GM12878 (cell line): ENCODE results near the gene GPR18. TPM values are rescaled to one million over a fixed set of nuclear protein-coding genes. Genes with fewer than 3 reads are reported as not detected.

Source experiments
- ATAC-seq: fragments of 200-7000 bp; cut with Tn5 transposase; 3 replicates; pipeline ENCODE4 v1.9.1; 2020; ENCODE audit warnings: mild to moderate bottlenecking, moderate library complexity
- BruUV-seq: library from RNA; stranded (reverse); fragments of 400-500 nt; replicated peaks from 2 replicates; lab custom pipeline; 2021; lab: Mats Ljungman, UMichigan
- CTCF ChIA-PET: fragments of 300-600 bp; sonication (Branson Sonifier 250); formaldehyde crosslinking; extraction: SDS; loops from one replicate; lab custom pipeline; 2021; ENCODE audit warnings: inconsistent platforms; lab: Yijun Ruan, JAX
- POLR2A ChIA-PET: fragments of 350-600 bp; formaldehyde crosslinking; extraction: SDS; loops from one replicate; lab custom pipeline; 2021; ENCODE audit warnings: inconsistent platforms; lab: Charles Lee
- RAD21 ChIA-PET: fragments of 300-600 bp; sonication (Branson Sonifier 250); formaldehyde crosslinking; loops from one replicate; lab custom pipeline; 2023; ENCODE audit warnings: antibody characterized with exemption; ENCODE audit not compliant: unreplicated experiment; lab: Charles Lee
- SMC1A ChIA-PET: fragments of 300-600 bp; sonication (Branson Sonifier 250); formaldehyde crosslinking; loops from one replicate; lab custom pipeline; 2023; ENCODE audit not compliant: unreplicated experiment, uncharacterized antibody; lab: Charles Lee
- DNase-seq: peaks from one replicate; pipeline ENCODE4 v3.0.0-alpha.2; 2011; ENCODE audit warnings: low read depth, low spot score
- FAIRE-seq: peaks from 3 replicates; lab custom pipeline; 2011; peaks lifted over from hg19 to GRCh38; lab: Jason Lieb, UNC
- H2AFZ ChIP-seq: 2 replicates; pipeline ENCODE4 v1.6.0; 2011; ENCODE audit warnings: low read depth, low read length, control low read depth; ENCODE audit not compliant: control insufficient read depth
- H3K27ac ChIP-seq: 2 replicates; pipeline ENCODE4 v1.5.1; 2011; ENCODE audit warnings: control low read depth; ENCODE audit not compliant: control insufficient read depth, insufficient read depth
- H3K27me3 ChIP-seq, 2 experiments: replicated peaks in 1 of 2; 2 replicates each; pipeline versions ENCODE4 v1.6.0 to v1.6.1; 2011; ENCODE audit warnings: low read length in 1 of 2; ENCODE audit not compliant: control insufficient read depth in 2 of 2, insufficient read depth in 2 of 2
- H3K36me3 ChIP-seq, 2 experiments: 2 replicates each; pipeline ENCODE4 v1.5.1; 2011; ENCODE audit warnings: low read length in 1 of 2; ENCODE audit not compliant: control insufficient read depth in 2 of 2, insufficient read depth in 2 of 2
- H3K4me1 ChIP-seq: 2 replicates; pipeline ENCODE4 v1.6.1; 2011; ENCODE audit warnings: mild to moderate bottlenecking, low read length, moderate library complexity, mixed read lengths; ENCODE audit not compliant: control insufficient read depth, insufficient read depth
- H3K4me2 ChIP-seq: 2 replicates; pipeline ENCODE4 v1.6.0; 2011; ENCODE audit warnings: control low read depth; ENCODE audit not compliant: control insufficient read depth, insufficient read depth
- H3K4me3 ChIP-seq: fragments of 200-600 bp; sonication (generic); 2 replicates; pipeline ENCODE4 v1.5.1; 2016
- H3K79me2 ChIP-seq: 2 replicates; pipeline ENCODE4 v1.6.0; 2011; ENCODE audit warnings: low read length; ENCODE audit not compliant: control insufficient read depth, insufficient read depth
- H3K9ac ChIP-seq: 2 replicates; pipeline ENCODE4 v1.8.0; 2011; ENCODE audit warnings: low read length, control low read depth, mixed read lengths; ENCODE audit not compliant: control insufficient read depth, insufficient read depth
- H3K9me3 ChIP-seq: replicated peaks from 3 replicates; pipeline ENCODE4 v1.5.1; 2011; ENCODE audit warnings: mild to moderate bottlenecking, low read length; ENCODE audit not compliant: control insufficient read depth, insufficient read depth
- H4K20me1 ChIP-seq: 2 replicates; pipeline ENCODE4 v1.6.0; 2011; ENCODE audit not compliant: control insufficient read depth, insufficient read depth
- ATF7 ChIP-seq: fragments of 450-650 bp; IDR thresholded peaks from 2 replicates; pipeline ENCODE4 v1.6.1; 2016; ENCODE audit warnings: low read depth, mild to moderate bottlenecking
- BCL11A ChIP-seq: IDR thresholded peaks from 2 replicates; pipeline ENCODE4 v1.6.1; 2011; ENCODE audit warnings: low read depth, low read length
- DPF2 ChIP-seq: fragments of 450-650 bp; IDR thresholded peaks from 2 replicates; pipeline ENCODE4 v1.6.1; 2017; ENCODE audit warnings: mild to moderate bottlenecking
- MEF2B ChIP-seq: fragments of 450-650 bp; IDR thresholded peaks from 2 replicates; pipeline ENCODE4 v1.6.1; 2018; ENCODE audit warnings: mild to moderate bottlenecking, moderate library complexity; ENCODE audit not compliant: partially characterized antibody, poor library complexity, severe bottlenecking
- NBN ChIP-seq: fragments of 450-650 bp; IDR thresholded peaks from 2 replicates; pipeline ENCODE4 v1.6.1; 2016
- NFYA ChIP-seq: IDR thresholded peaks from 2 replicates; pipeline ENCODE4 v1.6.1; 2011; ENCODE audit warnings: low read depth, mild to moderate bottlenecking, low read length, improper control_type of control experiment, borderline replicate concordance
- NRF1 ChIP-seq: conservative IDR thresholded peaks from 2 replicates; pipeline ENCODE4 v1.6.1; 2011; ENCODE audit warnings: mild to moderate bottlenecking, low read depth, low read length, improper control_type of control experiment
- SIN3A ChIP-seq: IDR thresholded peaks from 2 replicates; pipeline ENCODE4 v1.6.1; 2012; ENCODE audit warnings: low read depth, low read length, improper control_type of control experiment
- ZNF622 ChIP-seq: fragments of 450-650 bp; IDR thresholded peaks from 2 replicates; pipeline ENCODE4 v1.6.1; 2017; ENCODE audit warnings: mild to moderate bottlenecking, inconsistent platforms
- WGBS: methylation state at CpG from one replicate; pipeline ENCODE4 v1.1.6; 2016; ENCODE audit warnings: low lambda C conversion rate; ENCODE audit not compliant: insufficient replicate concordance, insufficient coverage; ENCODE audit errors: missing lambda C conversion rate; 5-methylcytosine and 5-hydroxymethylcytosine counted together
- in situ Hi-C: fragments of 300-500 bp; cut with MboI; formaldehyde crosslinking; loops from 9 replicates; pipeline ENCODE4 v1.14.3; 2018; ENCODE audit warnings: mixed read lengths
- intact Hi-C: fragments of 100-400 bp; cut with micrococcal nuclease; formaldehyde crosslinking; loops from one replicate; pipeline ENCODE4 v1.14.2; 2022; ENCODE audit not compliant: unreplicated experiment
- polyA plus RNA-seq, 11 experiments: library from polyadenylated mRNA; depleted of rRNA in 4 of 11; unstranded in 6 of 11; stranded (reverse) in 5 of 11; fragments of >200 nt; fragmentation: Nextera tagmentation in 4 of 11; fragmentation: Illumina TruSeq in 1 of 11; extraction: Ambion mirVana in 4 of 11; extraction: Trizol in 1 of 11; gene quantifications; 1 replicate in 1 of 11; 2 replicates in 10 of 11; pipeline versions ENCODE4 v1.2.1 to v1.2.3, GENCODE V29; 2011 to 2016; ENCODE audit warnings: inconsistent platforms in 2 of 11, missing spikeins in 2 of 11, low read depth in 1 of 11
- total RNA-seq, 4 experiments: library from RNA; depleted of rRNA in 3 of 4; stranded (reverse); fragments of >200 nt in 3 of 4; fragmentation: Illumina TruSeq in 1 of 4; extraction: Trizol in 1 of 4; gene quantifications; 2 replicates each; pipeline versions ENCODE4 v1.2.1 to v1.2.3, GENCODE V29; 2013 to 2021
- TF ChIP-seq, protein P1 (sequence below): IDR thresholded peaks from 2 replicates; pipeline ENCODE4 v1.6.1; 2011; ENCODE audit warnings: mild to moderate bottlenecking, low read depth, low read length, moderate library complexity; ENCODE audit not compliant: insufficient replicate concordance
- TF ChIP-seq, protein P2 (sequence below): fragments of 450-650 bp; IDR thresholded peaks from 2 replicates; pipeline ENCODE4 v1.6.1; 2017; ENCODE audit warnings: low read depth, mild to moderate bottlenecking, moderate library complexity
- TF ChIP-seq, protein P3 (sequence below): IDR thresholded peaks from 2 replicates; pipeline ENCODE4 v1.6.1; 2012; ENCODE audit warnings: mild to moderate bottlenecking, low read depth, low read length
- TF ChIP-seq, protein P4 (sequence below): IDR thresholded peaks from 2 replicates; pipeline ENCODE4 v1.6.1; 2011; ENCODE audit warnings: borderline replicate concordance, low read depth, mild to moderate bottlenecking, moderate library complexity, low read length; ENCODE audit not compliant: insufficient read depth, poor library complexity, severe bottlenecking

GPR18 gene
- total and polyA plus RNA-seq, 10 of the 15 experiments (the other 5 are each of a cell fraction or from before 2014, with no cell fraction given), result 3.3 to 12.9 (median 5.2) TPM

DNA sequence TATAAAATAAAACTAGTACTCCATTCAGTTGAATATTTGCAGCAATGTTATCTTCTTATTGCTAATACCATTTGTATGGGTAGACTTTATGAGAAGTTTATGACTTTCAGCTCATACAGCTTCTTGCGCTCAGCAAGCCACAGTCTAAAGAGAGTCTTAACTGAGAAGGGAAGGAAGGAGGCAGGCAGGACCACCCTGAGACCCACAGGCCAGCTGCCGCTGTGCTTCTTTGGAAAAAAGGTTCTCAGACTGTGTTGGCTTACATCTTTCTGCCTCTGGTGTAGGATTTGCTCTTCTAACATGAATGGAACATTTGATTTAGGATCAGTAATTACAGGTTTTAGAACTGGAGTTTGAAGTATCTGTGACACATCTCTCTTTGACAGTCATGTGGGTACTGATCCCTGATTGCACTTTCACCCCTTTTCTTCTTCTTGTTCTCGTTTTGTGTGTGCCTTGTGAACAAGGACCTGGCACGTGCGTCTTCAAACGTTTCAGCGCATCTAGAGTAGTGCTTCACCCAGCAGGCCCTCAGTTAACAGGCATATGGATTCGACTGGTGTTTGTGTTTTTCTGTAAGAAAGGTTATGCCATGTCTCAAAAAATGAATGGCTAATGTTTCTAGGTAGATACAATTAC is 7.1 kb upstream of the GPR18 start (continued):
- TF ChIP-seq, protein P1, sequence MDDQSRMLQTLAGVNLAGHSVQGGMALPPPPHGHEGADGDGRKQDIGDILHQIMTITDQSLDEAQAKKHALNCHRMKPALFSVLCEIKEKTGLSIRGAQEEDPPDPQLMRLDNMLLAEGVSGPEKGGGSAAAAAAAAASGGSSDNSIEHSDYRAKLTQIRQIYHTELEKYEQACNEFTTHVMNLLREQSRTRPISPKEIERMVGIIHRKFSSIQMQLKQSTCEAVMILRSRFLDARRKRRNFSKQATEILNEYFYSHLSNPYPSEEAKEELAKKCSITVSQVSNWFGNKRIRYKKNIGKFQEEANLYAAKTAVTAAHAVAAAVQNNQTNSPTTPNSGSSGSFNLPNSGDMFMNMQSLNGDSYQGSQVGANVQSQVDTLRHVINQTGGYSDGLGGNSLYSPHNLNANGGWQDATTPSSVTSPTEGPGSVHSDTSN, result no peak
- TF ChIP-seq MEF2B, result no peak

DNA sequence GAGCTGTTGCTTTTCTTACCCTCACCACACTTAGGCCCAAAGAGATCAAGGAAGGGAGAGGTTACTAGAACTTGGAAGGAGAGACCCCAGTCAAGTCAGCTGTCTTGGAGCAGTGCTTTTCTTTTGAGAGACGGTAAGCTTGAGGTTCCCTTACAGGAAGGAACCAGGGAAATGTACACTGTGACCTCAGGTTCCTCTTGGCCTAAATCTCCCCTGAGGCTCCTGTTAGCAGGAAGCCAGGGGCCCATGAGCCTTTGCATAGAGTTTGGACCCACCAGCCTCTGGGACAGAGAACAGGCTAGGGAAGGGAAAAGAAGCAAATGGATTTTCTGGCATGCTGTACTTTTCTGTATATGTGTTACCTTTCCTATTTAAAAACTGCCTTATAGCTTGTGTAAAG is 5.9 kb upstream of the GPR18 start:
- DNase-seq (no peak), ATAC-seq (no peak), FAIRE-seq (no peak)
- H3K27me3 ChIP-seq, result no peaks in the 10 kb centered on the region
- H3K4me1 ChIP-seq, result peaks cover 6% of the 10 kb centered on the region; the same call in 1 of the 2 replicates
- no peak overlapping the region for H3K4me3 ChIP-seq
- no peak overlapping the region for H2AFZ ChIP-seq
- no peak overlapping the region for H3K4me2 ChIP-seq
- in situ Hi-C loops, result loop anchor here (5.0 to 10.0 kb wide), 2 partner anchors 87 to 409 kb away; no protein-coding TSS in a partner anchor
- no peak overlapping the region for H3K27ac ChIP-seq
- no peaks in the 10 kb centered on the region for H3K79me2 ChIP-seq
- H3K9ac ChIP-seq, result no peak overlapping the region
- CTCF ChIA-PET, result interaction anchor here (0.5 to 12.3 kb wide), 20 partner anchors 8 to 395 kb away, joined by 3 to 470 read pairs (median 4); partner anchors contain the start of gene UBAC2
- WGBS, result 92% methylated on average over 1 of the region's 1 CpG
- H3K9me3 ChIP-seq, result no peaks in the 10 kb centered on the region
- H4K20me1 ChIP-seq, result no peaks in the 10 kb centered on the region
- POLR2A ChIA-PET, result interaction anchor here (0.5 to 1.0 kb wide), 3 partner anchors 64 to 281 kb away, joined by 3 read pairs; partner anchors contain the start of gene UBAC2
- no TSS peak for BruUV-seq
- SMC1A ChIA-PET, result interaction anchor here (0.9 to 14.4 kb wide), 17 partner anchors 9 to 424 kb away, joined by 3 to 306 read pairs (median 6); partner anchors contain the start of gene UBAC2
- peaks cover 2 to 5% of the 10 kb centered on the region in 2 experiments; a peak in 3 of 4 replicates for H3K36me3 ChIP-seq
- RAD21 ChIA-PET, result interaction anchor here (0.6 to 12.6 kb wide), 7 partner anchors 8 to 397 kb away, joined by 3 to 338 read pairs (median 94); partner anchors contain the start of gene UBAC2
- intact Hi-C loops, result loop anchor here (2.0 to 10.0 kb wide), 2 partner anchors 341 to 395 kb away; partner anchors contain the start of gene CLYBL
- TF ChIP-seq, protein P2, sequence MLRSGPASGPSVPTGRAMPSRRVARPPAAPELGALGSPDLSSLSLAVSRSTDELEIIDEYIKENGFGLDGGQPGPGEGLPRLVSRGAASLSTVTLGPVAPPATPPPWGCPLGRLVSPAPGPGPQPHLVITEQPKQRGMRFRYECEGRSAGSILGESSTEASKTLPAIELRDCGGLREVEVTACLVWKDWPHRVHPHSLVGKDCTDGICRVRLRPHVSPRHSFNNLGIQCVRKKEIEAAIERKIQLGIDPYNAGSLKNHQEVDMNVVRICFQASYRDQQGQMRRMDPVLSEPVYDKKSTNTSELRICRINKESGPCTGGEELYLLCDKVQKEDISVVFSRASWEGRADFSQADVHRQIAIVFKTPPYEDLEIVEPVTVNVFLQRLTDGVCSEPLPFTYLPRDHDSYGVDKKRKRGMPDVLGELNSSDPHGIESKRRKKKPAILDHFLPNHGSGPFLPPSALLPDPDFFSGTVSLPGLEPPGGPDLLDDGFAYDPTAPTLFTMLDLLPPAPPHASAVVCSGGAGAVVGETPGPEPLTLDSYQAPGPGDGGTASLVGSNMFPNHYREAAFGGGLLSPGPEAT, result no peak
- TF ChIP-seq BCL11A (no peak), SIN3A (no peak), NBN (no peak), ATF7 (no peak), DPF2 (no peak), NRF1 (no peak), ZNF622 (no peak), NFYA (no peak)
- TF ChIP-seq, protein P3, sequence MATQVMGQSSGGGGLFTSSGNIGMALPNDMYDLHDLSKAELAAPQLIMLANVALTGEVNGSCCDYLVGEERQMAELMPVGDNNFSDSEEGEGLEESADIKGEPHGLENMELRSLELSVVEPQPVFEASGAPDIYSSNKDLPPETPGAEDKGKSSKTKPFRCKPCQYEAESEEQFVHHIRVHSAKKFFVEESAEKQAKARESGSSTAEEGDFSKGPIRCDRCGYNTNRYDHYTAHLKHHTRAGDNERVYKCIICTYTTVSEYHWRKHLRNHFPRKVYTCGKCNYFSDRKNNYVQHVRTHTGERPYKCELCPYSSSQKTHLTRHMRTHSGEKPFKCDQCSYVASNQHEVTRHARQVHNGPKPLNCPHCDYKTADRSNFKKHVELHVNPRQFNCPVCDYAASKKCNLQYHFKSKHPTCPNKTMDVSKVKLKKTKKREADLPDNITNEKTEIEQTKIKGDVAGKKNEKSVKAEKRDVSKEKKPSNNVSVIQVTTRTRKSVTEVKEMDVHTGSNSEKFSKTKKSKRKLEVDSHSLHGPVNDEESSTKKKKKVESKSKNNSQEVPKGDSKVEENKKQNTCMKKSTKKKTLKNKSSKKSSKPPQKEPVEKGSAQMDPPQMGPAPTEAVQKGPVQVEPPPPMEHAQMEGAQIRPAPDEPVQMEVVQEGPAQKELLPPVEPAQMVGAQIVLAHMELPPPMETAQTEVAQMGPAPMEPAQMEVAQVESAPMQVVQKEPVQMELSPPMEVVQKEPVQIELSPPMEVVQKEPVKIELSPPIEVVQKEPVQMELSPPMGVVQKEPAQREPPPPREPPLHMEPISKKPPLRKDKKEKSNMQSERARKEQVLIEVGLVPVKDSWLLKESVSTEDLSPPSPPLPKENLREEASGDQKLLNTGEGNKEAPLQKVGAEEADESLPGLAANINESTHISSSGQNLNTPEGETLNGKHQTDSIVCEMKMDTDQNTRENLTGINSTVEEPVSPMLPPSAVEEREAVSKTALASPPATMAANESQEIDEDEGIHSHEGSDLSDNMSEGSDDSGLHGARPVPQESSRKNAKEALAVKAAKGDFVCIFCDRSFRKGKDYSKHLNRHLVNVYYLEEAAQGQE, result no peak
- TF ChIP-seq, protein P4, sequence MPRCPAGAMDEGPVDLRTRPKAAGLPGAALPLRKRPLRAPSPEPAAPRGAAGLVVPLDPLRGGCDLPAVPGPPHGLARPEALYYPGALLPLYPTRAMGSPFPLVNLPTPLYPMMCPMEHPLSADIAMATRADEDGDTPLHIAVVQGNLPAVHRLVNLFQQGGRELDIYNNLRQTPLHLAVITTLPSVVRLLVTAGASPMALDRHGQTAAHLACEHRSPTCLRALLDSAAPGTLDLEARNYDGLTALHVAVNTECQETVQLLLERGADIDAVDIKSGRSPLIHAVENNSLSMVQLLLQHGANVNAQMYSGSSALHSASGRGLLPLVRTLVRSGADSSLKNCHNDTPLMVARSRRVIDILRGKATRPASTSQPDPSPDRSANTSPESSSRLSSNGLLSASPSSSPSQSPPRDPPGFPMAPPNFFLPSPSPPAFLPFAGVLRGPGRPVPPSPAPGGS, result no peak
